Endothelial cell of umbilical vein (primary cell): ENCODE measurements around the gene SNX9. TPM values are rescaled to one million over a fixed set of nuclear protein-coding genes. Genes with fewer than 3 reads are reported as not detected.

Experiments used
- BruUV-seq: library from RNA; stranded (reverse); fragments of 400-500 nt; replicated peaks from 2 replicates; lab custom pipeline; 2021; lab: Mats Ljungman, UMichigan
- CTCF ChIA-PET: fragments of 300-600, 350-600 bp; sonication (Branson Sonifier 250); formaldehyde crosslinking; loops from one replicate; lab custom pipeline; 2021; ENCODE audit warnings: antibody characterized with exemption, inconsistent platforms; lab: Charles Lee
- POLR2A ChIA-PET: fragments of 300-600, 350-600 bp; sonication (Branson Sonifier 250); formaldehyde crosslinking; loops from one replicate; lab custom pipeline; 2021; ENCODE audit warnings: antibody characterized with exemption, inconsistent platforms; lab: Charles Lee
- DNase-seq: peaks from one replicate; pipeline ENCODE4 v3.0.0-alpha.2; 2011; ENCODE audit warnings: low read depth, low spot score
- FAIRE-seq: peaks from 2 replicates; lab custom pipeline; 2011; peaks lifted over from hg19 to GRCh38; lab: Jason Lieb, UNC
- H2AFZ ChIP-seq: 2 replicates; pipeline ENCODE4 v1.6.0; 2012; ENCODE audit warnings: low read depth, low read length, control low read depth, inconsistent platforms
- H3K27ac ChIP-seq: 2 replicates; pipeline ENCODE4 v1.5.1; 2011; ENCODE audit warnings: low read depth, mild to moderate bottlenecking, control low read depth, low read length, moderate library complexity; ENCODE audit not compliant: insufficient read depth
- H3K27me3 ChIP-seq, 2 experiments: 2 replicates each; pipeline versions ENCODE4 v1.6.0 to v1.6.1; 2011; ENCODE audit warnings: low read length in 2 of 2, mixed read lengths in 1 of 2; ENCODE audit not compliant: control insufficient read depth in 2 of 2, insufficient read depth in 2 of 2
- H3K36me3 ChIP-seq, 2 experiments: 2 replicates in 1 of 2; 3 replicates in 1 of 2; pipeline ENCODE4 v1.5.1; 2011; ENCODE audit warnings: low read length in 2 of 2, mild to moderate bottlenecking in 1 of 2, moderate library complexity in 1 of 2; ENCODE audit not compliant: control insufficient read depth in 2 of 2, insufficient read depth in 2 of 2; ENCODE audit errors: extremely low read depth in 1 of 2
- H3K4me1 ChIP-seq: 3 replicates; pipeline ENCODE4 v1.5.1; 2011; ENCODE audit warnings: mild to moderate bottlenecking, low read length; ENCODE audit not compliant: control insufficient read depth, insufficient read depth; ENCODE audit errors: extremely low read depth
- H3K4me2 ChIP-seq: 2 replicates; pipeline ENCODE4 v1.6.1; 2011; ENCODE audit warnings: low read length, control low read depth, mixed read lengths; ENCODE audit not compliant: insufficient read depth
- H3K4me3 ChIP-seq, 3 experiments: fragments of 200-600 bp in 1 of 3; sonication (generic), shearing (Covaris generic) in 1 of 3; replicated peaks in 1 of 3; 2 replicates each; pipeline ENCODE4 v1.5.1; 2011 to 2016; ENCODE audit warnings: control low read depth in 3 of 3, low read length in 3 of 3, mild to moderate bottlenecking in 2 of 3, inconsistent platforms in 1 of 3, low read depth in 1 of 3, moderate library complexity in 1 of 3; ENCODE audit not compliant: insufficient read depth in 1 of 3
- H3K79me2 ChIP-seq: 2 replicates; pipeline ENCODE4 v1.6.0; 2012; ENCODE audit warnings: low read length, inconsistent platforms; ENCODE audit not compliant: control insufficient read depth, insufficient read depth
- H3K9ac ChIP-seq: replicated peaks from 2 replicates; pipeline ENCODE3; 2011; ENCODE audit warnings: low read length, control low read depth; ENCODE audit not compliant: insufficient read depth; ENCODE audit errors: extremely low read depth
- H3K9me1 ChIP-seq: replicated peaks from 3 replicates; pipeline ENCODE4 v1.6.0; 2011; ENCODE audit warnings: mild to moderate bottlenecking, low read length; ENCODE audit not compliant: control insufficient read depth, insufficient read depth; ENCODE audit errors: extremely low read depth
- H3K9me3 ChIP-seq: replicated peaks from 2 replicates; pipeline ENCODE4 v1.5.1; 2012; ENCODE audit warnings: low read length, inconsistent platforms; ENCODE audit not compliant: control insufficient read depth, insufficient read depth
- H4K20me1 ChIP-seq: replicated peaks from 2 replicates; pipeline ENCODE3; 2011; ENCODE audit warnings: mild to moderate bottlenecking, low read length; ENCODE audit not compliant: control insufficient read depth, insufficient read depth; ENCODE audit errors: extremely low read depth
- CTCF ChIP-seq, 2 donors: IDR thresholded peaks; 1 replicate in 1 of 2; 2 replicates in 1 of 2; pipeline ENCODE4 v1.5.1; 2011; ENCODE audit warnings: low read length in 2 of 2, mild to moderate bottlenecking in 2 of 2, moderate library complexity in 2 of 2, control low read depth in 1 of 2, inconsistent platforms in 1 of 2, low read depth in 1 of 2; ENCODE audit not compliant: insufficient read depth in 1 of 2; ENCODE audit errors: extremely low read depth in 1 of 2
- EZH2 ChIP-seq: IDR thresholded peaks from 2 replicates; pipeline ENCODE4 v1.6.1; 2012; ENCODE audit warnings: borderline replicate concordance, low read depth, mild to moderate bottlenecking, moderate library complexity, low read length, inconsistent platforms; ENCODE audit not compliant: severe bottlenecking
- FOS ChIP-seq: IDR thresholded peaks from 2 replicates; pipeline ENCODE4 v1.6.1; 2011; ENCODE audit warnings: mild to moderate bottlenecking, low read length, moderate library complexity, borderline replicate concordance; ENCODE audit not compliant: insufficient read depth
- GATA2 ChIP-seq: IDR thresholded peaks from 2 replicates; pipeline ENCODE4 v1.7.0; 2011; ENCODE audit warnings: low read depth, mild to moderate bottlenecking, moderate library complexity, mixed read lengths, low read length; ENCODE audit not compliant: insufficient read length, insufficient read depth
- JUN ChIP-seq: IDR thresholded peaks from 2 replicates; pipeline ENCODE4 v1.6.1; 2011; ENCODE audit warnings: borderline replicate concordance, low read depth; ENCODE audit not compliant: insufficient read length, insufficient read depth
- MAX ChIP-seq: IDR thresholded peaks from 2 replicates; pipeline ENCODE4 v1.6.1; 2011; ENCODE audit not compliant: insufficient read depth, insufficient read length
- MYC ChIP-seq: IDR thresholded peaks from one replicate; pipeline ENCODE4 v1.6.1; 2011; ENCODE audit warnings: mild to moderate bottlenecking, low read depth, low read length
- POLR2A ChIP-seq: IDR thresholded peaks from 2 replicates; pipeline ENCODE4 v1.6.1; 2012; ENCODE audit warnings: low read depth, mild to moderate bottlenecking, control low read depth, low read length
- POLR2AphosphoS5 ChIP-seq: IDR thresholded peaks from 2 replicates; pipeline ENCODE4 v1.6.1; 2012; ENCODE audit warnings: low read depth, mild to moderate bottlenecking, control low read depth, low read length, moderate library complexity; ENCODE audit not compliant: insufficient read depth
- dilution Hi-C: fragments of 300-500 bp; cut with MboI; formaldehyde crosslinking; loops from one replicate; pipeline ENCODE4 v1.15.0; 2019; ENCODE audit warnings: low sequenced_read_pairs; ENCODE audit not compliant: extremely low pct_ligation_motif_present
- intact Hi-C: fragments of 100-400 bp; cut with micrococcal nuclease; formaldehyde crosslinking; loops from one replicate; pipeline ENCODE4 v1.10.0; 2022
- polyA plus RNA-seq, 4 experiments: library from polyadenylated mRNA; depleted of rRNA in 3 of 4; stranded (reverse) in 3 of 4; unstranded in 1 of 4; fragments of >200 nt; gene quantifications; 2 replicates each; pipeline versions ENCODE4 v1.2.1 to v1.2.3, GENCODE V29; 2011 to 2012; ENCODE audit warnings: missing spikeins in 1 of 4
- total RNA-seq: library from RNA; stranded (reverse); gene quantifications from 2 replicates; pipeline ENCODE4 v1.2.3, GENCODE V29; 2021

SNX9 gene
- total and polyA plus RNA-seq, 2 donors (not counting 3 experiments of a cell fraction or from before 2014, with no cell fraction given) = 27.5 to 54.5 TPM

DNA sequence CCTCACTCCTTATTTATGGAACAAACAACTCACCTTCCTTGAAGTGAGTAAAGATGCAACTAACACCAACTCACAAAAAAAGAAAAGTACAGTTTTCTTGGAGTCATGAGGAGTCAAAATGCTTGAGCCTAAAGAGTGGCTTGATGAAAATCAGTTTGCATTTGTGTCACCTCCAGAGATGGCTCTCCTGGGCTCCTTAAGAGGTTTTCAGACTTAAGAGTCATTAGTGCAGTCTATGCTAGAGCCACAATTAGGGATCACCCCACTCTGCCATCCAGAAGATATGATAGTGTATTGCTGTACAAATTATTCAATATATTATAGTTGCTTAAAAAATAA is 11.9 kb upstream of the SNX9 start:
- intact Hi-C loops (no loop called here), dilution Hi-C loops (no loop called here)
- H3K9me3 ChIP-seq = no peaks in the 10 kb centered on the region
- no peak overlapping the region for H3K4me3 ChIP-seq
- CTCF ChIA-PET = interaction anchor here (1.0 to 1.4 kb wide), 2 partner anchors 41 to 46 kb away, joined by 3 read pairs; no protein-coding TSS in a partner anchor
- no peaks in the 10 kb centered on the region for H4K20me1 ChIP-seq
- no peak for DNase-seq
- no peak overlapping the region for H3K27ac ChIP-seq
- TF ChIP-seq EZH2 (no peak), POLR2AphosphoS5 (no peak), JUN (no peak), FOS (no peak), POLR2A (no peak), GATA2 (no peak), CTCF (IDR thresholded peaks at IDR 0.05; ENCODE audit: extremely low read depth in 1 of 2, insufficient read depth in 1 of 2, low read depth in 1 of 2, low read length in 2 of 2) (no peak), MYC (no peak), MAX (no peak)
- H3K27me3 ChIP-seq = no peaks in the 10 kb centered on the region
- no peaks in the 10 kb centered on the region for H3K9me1 ChIP-seq
- H2AFZ ChIP-seq = no peak overlapping the region
- no peaks in the 10 kb centered on the region for H3K79me2 ChIP-seq
- BruUV-seq = no TSS peak
- H3K4me1 ChIP-seq = peaks cover 17% of the 10 kb centered on the region
- no peak overlapping the region for H3K9ac ChIP-seq
- H3K36me3 ChIP-seq = no peaks in the 10 kb centered on the region
- POLR2A ChIA-PET = no interaction called here
- FAIRE-seq = no peak
- no peak overlapping the region for H3K4me2 ChIP-seq
